WTC11 (cell line): ENCODE measurements around the gene CDH13. TPM values are rescaled to one million over a fixed set of nuclear protein-coding genes. Genes with fewer than 3 reads are reported as not detected.

Experiments
- ATAC-seq: fragments of 200-7000 bp; cut with Tn5 transposase; 2 replicates; pipeline ENCODE4 v1.10.0; 2021; ENCODE audit warnings: mild to moderate bottlenecking, moderate library complexity
- CTCF ChIA-PET: fragments of 300-600 bp; sonication (Branson Sonifier 250); formaldehyde crosslinking; loops from one replicate; lab custom pipeline; 2021; ENCODE audit warnings: antibody characterized with exemption; lab: Charles Lee
- POLR2A ChIA-PET: fragments of 350-600 bp; sonication (Branson Sonifier 250); formaldehyde crosslinking; loops from one replicate; lab custom pipeline; 2021; ENCODE audit warnings: antibody characterized with exemption; lab: Charles Lee
- DNase-seq: peaks from one replicate; pipeline ENCODE4 v3.0.0; 2021; ENCODE audit warnings: low spot score
- H3K27ac Mint-ChIP-seq: 2 replicates; pipeline ENCODE4 v1.8.0; 2021; ENCODE audit warnings: mixed read lengths
- H3K27me3 Mint-ChIP-seq: 2 replicates; pipeline ENCODE4 v1.8.0; 2021; ENCODE audit warnings: low read depth, mild to moderate bottlenecking, moderate library complexity, mixed read lengths
- H3K36me3 Mint-ChIP-seq: 2 replicates; pipeline ENCODE4 v1.8.0; 2021; ENCODE audit warnings: mixed read lengths
- H3K4me1 Mint-ChIP-seq: 2 replicates; pipeline ENCODE4 v1.8.0; 2022; ENCODE audit warnings: mixed read lengths
- H3K4me3 Mint-ChIP-seq: 2 replicates; pipeline ENCODE4 v1.8.0; 2021; ENCODE audit warnings: mild to moderate bottlenecking, moderate library complexity, mixed read lengths
- H3K9me3 Mint-ChIP-seq: 2 replicates; pipeline ENCODE4 v1.8.0; 2021; ENCODE audit warnings: mixed read lengths
- CBFB ChIP-seq: sonication (generic); formaldehyde crosslinking; IDR thresholded peaks from 2 replicates; pipeline ENCODE4 v1.8.1; 2022; ENCODE audit warnings: mild to moderate bottlenecking, low read depth, missing genetic modification reagents
- CREB1 ChIP-seq: sonication (generic); formaldehyde crosslinking; IDR thresholded peaks from 2 replicates; pipeline ENCODE4 v1.8.0; 2023; ENCODE audit warnings: mild to moderate bottlenecking, missing genetic modification reagents
- E2F5 ChIP-seq: sonication (generic); formaldehyde crosslinking; IDR thresholded peaks from 2 replicates; pipeline ENCODE4 v1.8.1; 2022; ENCODE audit warnings: mild to moderate bottlenecking, moderate library complexity, missing genetic modification reagents
- EMX1 ChIP-seq: fragments of 250-450 bp; sonication (Bioruptor Pico); IDR thresholded peaks from 2 replicates; pipeline ENCODE4 v1.8.0; 2021; ENCODE audit warnings: mild to moderate bottlenecking
- ESRRA ChIP-seq: sonication (generic); formaldehyde crosslinking; IDR thresholded peaks from 2 replicates; pipeline ENCODE4 v1.8.1; 2022; ENCODE audit warnings: mild to moderate bottlenecking, missing genetic modification reagents, borderline replicate concordance
- GABPB1 ChIP-seq: sonication (generic); formaldehyde crosslinking; IDR thresholded peaks from 2 replicates; pipeline ENCODE4 v1.8.1; 2023; ENCODE audit warnings: mild to moderate bottlenecking, missing genetic modification reagents
- GTF2I ChIP-seq: fragments of 250-450 bp; sonication (Bioruptor Pico); conservative IDR thresholded peaks from 2 replicates; pipeline ENCODE4 v1.4.0; 2021; ENCODE audit warnings: mild to moderate bottlenecking
- HMGA2 ChIP-seq: fragments of 250-450 bp; sonication (Bioruptor Pico); IDR thresholded peaks from 2 replicates; pipeline ENCODE4 v1.4.0; 2021; ENCODE audit warnings: mild to moderate bottlenecking, moderate library complexity
- HMGXB4 ChIP-seq: sonication (generic); formaldehyde crosslinking; IDR thresholded peaks from 2 replicates; pipeline ENCODE4 v1.8.1; 2023; ENCODE audit warnings: mild to moderate bottlenecking, moderate library complexity, missing genetic modification reagents
- IRF2 ChIP-seq: sonication (generic); formaldehyde crosslinking; IDR thresholded peaks from 2 replicates; pipeline ENCODE4 v1.8.0; 2022; ENCODE audit warnings: low read depth, missing genetic modification reagents, borderline replicate concordance
- KAT7 ChIP-seq: sonication (generic); formaldehyde crosslinking; IDR thresholded peaks from 2 replicates; pipeline ENCODE4 v1.8.1; 2023; ENCODE audit warnings: missing genetic modification reagents, mild to moderate bottlenecking, borderline replicate concordance
- MXD4 ChIP-seq: fragments of 250-450 bp; sonication (Bioruptor Pico); IDR thresholded peaks from 2 replicates; pipeline ENCODE4 v1.8.0; 2021; ENCODE audit warnings: mild to moderate bottlenecking, moderate library complexity, borderline replicate concordance
- NFE2L1 ChIP-seq: sonication (generic); formaldehyde crosslinking; IDR thresholded peaks from 2 replicates; pipeline ENCODE4 v1.8.1; 2023; ENCODE audit warnings: missing genetic modification reagents
- NFYB ChIP-seq: sonication (generic); formaldehyde crosslinking; conservative IDR thresholded peaks from 2 replicates; pipeline ENCODE4 v1.8.0; 2022; ENCODE audit warnings: low read depth, missing genetic modification reagents
- SMAD3 ChIP-seq: sonication (generic); formaldehyde crosslinking; IDR thresholded peaks from 2 replicates; pipeline ENCODE4 v1.8.0; 2022; ENCODE audit warnings: missing genetic modification reagents, mild to moderate bottlenecking, borderline replicate concordance
- SMAD4 ChIP-seq: sonication (generic); formaldehyde crosslinking; IDR thresholded peaks from 2 replicates; pipeline ENCODE4 v1.8.0; 2022; ENCODE audit warnings: mild to moderate bottlenecking, missing genetic modification reagents
- SP1 ChIP-seq: sonication (generic); formaldehyde crosslinking; conservative IDR thresholded peaks from 2 replicates; pipeline ENCODE4 v1.8.1; 2022; ENCODE audit warnings: missing genetic modification reagents
- ZNF263 ChIP-seq: sonication (generic); formaldehyde crosslinking; IDR thresholded peaks from 2 replicates; pipeline ENCODE4 v1.8.1; 2022; ENCODE audit warnings: low read depth, mild to moderate bottlenecking, moderate library complexity, missing genetic modification reagents
- ZNF512 ChIP-seq: sonication (generic); formaldehyde crosslinking; IDR thresholded peaks from 2 replicates; pipeline ENCODE4 v1.8.1; 2022; ENCODE audit warnings: missing genetic modification reagents, borderline replicate concordance
- total RNA-seq: library from RNA; stranded (reverse); gene quantifications from 3 replicates; pipeline ENCODE4 v1.2.3, GENCODE V29; 2021
- TF ChIP-seq, protein P1 (sequence below): sonication (generic); formaldehyde crosslinking; conservative IDR thresholded peaks from 2 replicates; pipeline ENCODE4 v1.8.1; 2022; ENCODE audit warnings: mild to moderate bottlenecking, missing genetic modification reagents
- TF ChIP-seq, protein P2 (sequence below): sonication (generic); formaldehyde crosslinking; IDR thresholded peaks from 2 replicates; pipeline ENCODE4 v1.8.0; 2023; ENCODE audit warnings: missing genetic modification reagents

The CDH13 gene
- total RNA-seq, 1 experiment from 2014 or later = 0.81 TPM

- Mint-ChIP-seq H3K36me3 (no peaks in the 10 kb centered on the region), H3K9me3 (no peaks in the 10 kb centered on the region), H3K4me1 (no peaks in the 10 kb centered on the region), H3K4me3 (no peak overlapping the region), H3K27ac (no peak overlapping the region), H3K27me3 (no peaks in the 10 kb centered on the region)
- CTCF ChIA-PET = no interaction called here
- TF ChIP-seq ESRRA (no peak), GTF2I (CRISPR knock-in tag) (no peak), NFYB (CRISPR knock-in tag) (no peak), HMGA2 (no peak), CBFB (CRISPR knock-in tag) (no peak), SMAD4 (CRISPR knock-in tag) (no peak), EMX1 (CRISPR knock-in tag) (no peak), MXD4 (CRISPR knock-in tag) (no peak)
- TF ChIP-seq, protein P1, sequence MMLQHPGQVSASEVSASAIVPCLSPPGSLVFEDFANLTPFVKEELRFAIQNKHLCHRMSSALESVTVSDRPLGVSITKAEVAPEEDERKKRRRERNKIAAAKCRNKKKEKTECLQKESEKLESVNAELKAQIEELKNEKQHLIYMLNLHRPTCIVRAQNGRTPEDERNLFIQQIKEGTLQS (CRISPR knock-in tag) = no peak
- TF ChIP-seq, protein P2, sequence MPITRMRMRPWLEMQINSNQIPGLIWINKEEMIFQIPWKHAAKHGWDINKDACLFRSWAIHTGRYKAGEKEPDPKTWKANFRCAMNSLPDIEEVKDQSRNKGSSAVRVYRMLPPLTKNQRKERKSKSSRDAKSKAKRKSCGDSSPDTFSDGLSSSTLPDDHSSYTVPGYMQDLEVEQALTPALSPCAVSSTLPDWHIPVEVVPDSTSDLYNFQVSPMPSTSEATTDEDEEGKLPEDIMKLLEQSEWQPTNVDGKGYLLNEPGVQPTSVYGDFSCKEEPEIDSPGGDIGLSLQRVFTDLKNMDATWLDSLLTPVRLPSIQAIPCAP (CRISPR knock-in tag) = no peak
- no peak for DNase-seq
- POLR2A ChIA-PET = no interaction called here
- ATAC-seq = no peak
Observed at GRCh38 chr16:83348991-83349390, 722.2 kb downstream of the CDH13 start.

- no peaks in the 10 kb centered on the region for H3K4me1 Mint-ChIP-seq
- H3K36me3 Mint-ChIP-seq = no peaks in the 10 kb centered on the region
- ATAC-seq (no peak), DNase-seq (no peak)
- ChIA-PET CTCF (interaction anchor here (1.1 to 1.2 kb wide), 2 partner anchors 151 to 1087 kb away, joined by 3 read pairs; no protein-coding TSS in a partner anchor), POLR2A (no interaction called here)
- no peak overlapping the region for H3K27ac Mint-ChIP-seq
- no peak overlapping the region for H3K4me3 Mint-ChIP-seq
- TF ChIP-seq, protein P2 (CRISPR knock-in tag) = no peak
- TF ChIP-seq E2F5 (no peak), SP1 (CRISPR knock-in tag) (no peak), EMX1 (CRISPR knock-in tag) (no peak), SMAD4 (CRISPR knock-in tag) (no peak), NFYB (CRISPR knock-in tag) (no peak)
- H3K9me3 Mint-ChIP-seq = no peaks in the 10 kb centered on the region
- no peaks in the 10 kb centered on the region for H3K27me3 Mint-ChIP-seq
Observed at GRCh38 chr16:83350481-83350880, 723.7 kb downstream of the CDH13 start.

GRCh38 chr16:83351846-83352245 lies 725.1 kb downstream of the CDH13 start:
- Mint-ChIP-seq H3K4me1 (no peaks in the 10 kb centered on the region), H3K36me3 (no peaks in the 10 kb centered on the region)
- CTCF ChIA-PET = interaction anchor here (1.2 kb wide), 1 partner anchor 1088 kb away, joined by 3 read pairs; no protein-coding TSS in a partner anchor

More at GRCh38 chr16:83351846-83352245, 725.1 kb downstream of the CDH13 start:
- POLR2A ChIA-PET = no interaction called here
- Mint-ChIP-seq H3K27me3 (no peaks in the 10 kb centered on the region), H3K9me3 (no peaks in the 10 kb centered on the region), H3K4me3 (no peak overlapping the region), H3K27ac (no peak overlapping the region)
- TF ChIP-seq HMGXB4 (CRISPR knock-in tag) = no peak
- no peak for TF ChIP-seq CREB1 (CRISPR knock-in tag)
- no peak for TF ChIP-seq KAT7 (CRISPR knock-in tag)
- TF ChIP-seq NFE2L1 (CRISPR knock-in tag) = no peak
- TF ChIP-seq ZNF263 = no peak
- TF ChIP-seq SMAD3 = no peak
- no peak for TF ChIP-seq IRF2 (CRISPR knock-in tag)
- TF ChIP-seq ZNF512 (CRISPR knock-in tag) = no peak
- TF ChIP-seq GABPB1 (CRISPR knock-in tag) = no peak
- TF ChIP-seq CBFB (CRISPR knock-in tag) = no peak
- no peak for TF ChIP-seq NFYB (CRISPR knock-in tag)
- DNase-seq = no peak
- no peak for ATAC-seq
